AG04450 (cell line): ENCODE measurements around the gene FARP1. TPM values are rescaled to one million over a fixed set of nuclear protein-coding genes. Genes with fewer than 3 reads are reported as not detected.

Experiments used
- CTCF ChIA-PET: fragments of 300-600, 350-600 bp; formaldehyde crosslinking; extraction: SDS; loops from one replicate; lab custom pipeline; 2022; ENCODE audit warnings: antibody characterized with exemption, inconsistent platforms; lab: Charles Lee
- POLR2A ChIA-PET: fragments of 350-600 bp; formaldehyde crosslinking; extraction: SDS; loops from one replicate; lab custom pipeline; 2021; ENCODE audit warnings: antibody characterized with exemption, inconsistent platforms; lab: Yijun Ruan, JAX
- DNase-seq: peaks from one replicate; pipeline ENCODE4 v3.0.0-alpha.2; 2011; ENCODE audit warnings: low read depth, low spot score
- H3K27ac ChIP-seq: one replicate; pipeline ENCODE4 v1.5.1; 2012; ENCODE audit warnings: low read depth, low read length, control low read depth
- H3K27me3 ChIP-seq: one replicate; pipeline ENCODE4 v1.6.0; 2012; ENCODE audit warnings: low read length; ENCODE audit not compliant: control insufficient read depth, insufficient read depth
- H3K4me3 ChIP-seq: 2 replicates; pipeline ENCODE4 v1.5.1; 2011; ENCODE audit warnings: mild to moderate bottlenecking, low read depth, low read length, control low read depth
- H3K9me3 ChIP-seq: 2 replicates; pipeline ENCODE4 v1.5.1; 2012; ENCODE audit warnings: low read length; ENCODE audit not compliant: control insufficient read depth, insufficient read depth
- polyA plus RNA-seq: library from polyadenylated mRNA; depleted of rRNA; stranded (reverse); fragments of >200 nt; gene quantifications from 2 replicates; pipeline ENCODE4 v1.2.3, GENCODE V29; 2011
- TF ChIP-seq, protein P1 (sequence below): IDR thresholded peaks from 2 replicates; pipeline ENCODE4 v1.5.1; 2011; ENCODE audit warnings: low read depth, low read length, control low read depth, inconsistent platforms

FARP1 gene
- polyA plus RNA-seq, 1 experiment: 76.4 TPM

DNA sequence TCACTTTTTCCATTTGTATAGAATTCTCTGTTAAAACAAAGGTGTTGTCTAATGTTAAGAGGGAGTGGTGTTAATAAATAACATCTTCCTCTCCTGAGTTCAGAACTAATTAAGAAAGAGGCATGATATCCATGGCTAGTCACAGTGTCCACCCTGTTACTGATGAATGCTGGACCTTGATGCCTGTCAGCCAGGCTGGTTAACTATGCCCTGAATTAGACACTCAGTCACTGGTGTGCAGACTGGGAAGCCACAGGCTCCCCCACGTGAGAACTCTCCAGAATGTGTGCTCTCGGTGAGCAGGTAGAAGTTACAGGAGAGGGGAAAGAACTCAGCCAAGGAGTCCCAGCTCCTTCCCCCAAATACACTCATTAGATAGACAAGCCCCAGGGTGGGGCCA is 90.2 kb downstream of the FARP1 start:
- ChIA-PET POLR2A (no interaction called here), CTCF (no interaction called here)
- Histone ChIP-seq H3K27me3 (no peaks in the 10 kb centered on the region), H3K4me3 (no peak overlapping the region), H3K27ac (no peak overlapping the region), H3K9me3 (peaks cover under 1% of the 10 kb centered on the region)
- no peak for DNase-seq
- TF ChIP-seq, protein P1, sequence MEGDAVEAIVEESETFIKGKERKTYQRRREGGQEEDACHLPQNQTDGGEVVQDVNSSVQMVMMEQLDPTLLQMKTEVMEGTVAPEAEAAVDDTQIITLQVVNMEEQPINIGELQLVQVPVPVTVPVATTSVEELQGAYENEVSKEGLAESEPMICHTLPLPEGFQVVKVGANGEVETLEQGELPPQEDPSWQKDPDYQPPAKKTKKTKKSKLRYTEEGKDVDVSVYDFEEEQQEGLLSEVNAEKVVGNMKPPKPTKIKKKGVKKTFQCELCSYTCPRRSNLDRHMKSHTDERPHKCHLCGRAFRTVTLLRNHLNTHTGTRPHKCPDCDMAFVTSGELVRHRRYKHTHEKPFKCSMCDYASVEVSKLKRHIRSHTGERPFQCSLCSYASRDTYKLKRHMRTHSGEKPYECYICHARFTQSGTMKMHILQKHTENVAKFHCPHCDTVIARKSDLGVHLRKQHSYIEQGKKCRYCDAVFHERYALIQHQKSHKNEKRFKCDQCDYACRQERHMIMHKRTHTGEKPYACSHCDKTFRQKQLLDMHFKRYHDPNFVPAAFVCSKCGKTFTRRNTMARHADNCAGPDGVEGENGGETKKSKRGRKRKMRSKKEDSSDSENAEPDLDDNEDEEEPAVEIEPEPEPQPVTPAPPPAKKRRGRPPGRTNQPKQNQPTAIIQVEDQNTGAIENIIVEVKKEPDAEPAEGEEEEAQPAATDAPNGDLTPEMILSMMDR: no peak

- Histone ChIP-seq H3K9me3 (no peaks in the 10 kb centered on the region), H3K4me3 (no peak overlapping the region), H3K27ac (no peak overlapping the region), H3K27me3 (no peaks in the 10 kb centered on the region)
- no peak for DNase-seq
- ChIA-PET CTCF (no interaction called here), POLR2A (no interaction called here)
- TF ChIP-seq, protein P1: no peak
Observed at GRCh38 chr13:98234348-98234747, 91.5 kb downstream of the FARP1 start.

GRCh38 chr13:98236197-98236596 is 93.3 kb downstream of the FARP1 start:
- Histone ChIP-seq H3K4me3 (no peak overlapping the region), H3K27me3 (no peaks in the 10 kb centered on the region), H3K27ac (no peak overlapping the region), H3K9me3 (no peaks in the 10 kb centered on the region)
- ChIA-PET CTCF (no interaction called here), POLR2A (no interaction called here)
- TF ChIP-seq, protein P1: no peak
- no peak for DNase-seq

DNA sequence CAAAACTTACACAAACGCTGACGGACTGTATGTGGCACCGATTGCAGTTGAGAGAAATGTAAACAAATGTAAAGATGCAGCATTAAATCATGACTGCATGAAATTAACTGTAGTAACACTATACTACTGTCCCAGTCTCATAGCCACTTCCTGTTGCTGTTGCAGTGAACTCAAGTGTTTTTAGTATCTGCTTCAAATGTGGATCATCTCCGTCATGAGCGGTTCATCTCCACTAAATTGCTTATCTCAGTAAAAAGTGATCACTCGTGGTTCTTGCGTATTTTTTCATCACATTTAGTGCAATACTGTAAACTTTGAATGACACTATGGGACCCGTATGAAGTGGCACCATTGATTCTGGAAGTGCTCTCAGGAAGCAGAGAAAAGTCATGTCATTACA is 94.4 kb downstream of the FARP1 start:
- no peaks in the 10 kb centered on the region for H3K9me3 ChIP-seq
- DNase-seq: no peak
- H3K27me3 ChIP-seq: no peaks in the 10 kb centered on the region
- POLR2A ChIA-PET: no interaction called here
- no peak overlapping the region for H3K4me3 ChIP-seq
- H3K27ac ChIP-seq: no peak overlapping the region
- CTCF ChIA-PET: no interaction called here
- TF ChIP-seq, protein P1: no peak

GRCh38 chr13:98239162-98240076 is 96.5 kb downstream of the FARP1 start:
- ChIA-PET CTCF (no interaction called here), POLR2A (no interaction called here)
- Histone ChIP-seq H3K4me3 (no peak overlapping the region), H3K9me3 (no peaks in the 10 kb centered on the region), H3K27me3 (no peaks in the 10 kb centered on the region), H3K27ac (no peak overlapping the region)
- no peak for DNase-seq
- TF ChIP-seq, protein P1: no peak
